GM21367 (cell line): ENCODE results near the gene ZNF2.
A peak's percentile ranks its signal among the peaks of the same experiment; 100 is the strongest.

Source experiments
- ATAC-seq: cut with Tn5 transposase; IDR thresholded peaks from one replicate; pipeline ENCODE4 v1.9.1; 2021; ENCODE audit not compliant: unreplicated experiment

ZNF2 gene

DNA sequence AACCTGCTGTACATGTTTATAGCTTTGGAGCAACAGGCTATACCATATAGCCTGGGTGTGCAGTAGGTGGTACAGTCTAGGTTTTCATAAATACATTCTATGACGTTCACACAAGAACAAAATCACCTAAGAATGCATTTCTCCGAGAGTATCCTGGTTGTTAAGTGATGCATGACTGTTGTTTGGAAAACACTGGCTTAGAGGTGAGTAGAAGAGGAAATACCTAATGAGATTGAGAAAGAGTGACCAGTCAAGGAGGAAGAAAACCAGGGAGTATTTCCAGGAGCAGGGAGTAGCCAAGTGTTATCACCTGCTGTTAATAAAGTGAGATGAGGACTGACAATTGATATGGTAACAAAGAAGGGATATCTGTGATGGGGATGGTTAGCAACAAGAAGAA, 38.8 kb downstream of the ZNF2 start:
- no peak for ATAC-seq

DNA sequence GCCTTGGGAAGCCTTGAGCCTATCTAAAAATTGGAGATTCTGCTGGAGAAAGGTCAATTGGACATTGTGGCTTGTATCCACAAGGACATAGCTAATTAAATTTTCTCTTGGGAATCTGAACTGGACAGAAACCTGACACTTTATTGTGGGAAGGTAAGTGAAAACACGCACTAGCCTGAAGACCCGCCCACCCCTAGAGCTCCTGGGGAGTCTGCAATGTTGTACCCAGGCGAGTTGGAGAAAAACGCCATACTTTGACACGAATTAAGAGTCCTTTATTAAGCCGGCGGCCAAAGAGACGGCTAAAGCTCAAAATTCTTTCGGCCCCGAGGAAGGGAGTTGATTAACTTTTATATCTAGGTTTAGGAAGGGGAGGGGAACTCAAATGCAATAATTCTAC, 40.5 kb downstream of the ZNF2 start:
- no peak for ATAC-seq

DNA sequence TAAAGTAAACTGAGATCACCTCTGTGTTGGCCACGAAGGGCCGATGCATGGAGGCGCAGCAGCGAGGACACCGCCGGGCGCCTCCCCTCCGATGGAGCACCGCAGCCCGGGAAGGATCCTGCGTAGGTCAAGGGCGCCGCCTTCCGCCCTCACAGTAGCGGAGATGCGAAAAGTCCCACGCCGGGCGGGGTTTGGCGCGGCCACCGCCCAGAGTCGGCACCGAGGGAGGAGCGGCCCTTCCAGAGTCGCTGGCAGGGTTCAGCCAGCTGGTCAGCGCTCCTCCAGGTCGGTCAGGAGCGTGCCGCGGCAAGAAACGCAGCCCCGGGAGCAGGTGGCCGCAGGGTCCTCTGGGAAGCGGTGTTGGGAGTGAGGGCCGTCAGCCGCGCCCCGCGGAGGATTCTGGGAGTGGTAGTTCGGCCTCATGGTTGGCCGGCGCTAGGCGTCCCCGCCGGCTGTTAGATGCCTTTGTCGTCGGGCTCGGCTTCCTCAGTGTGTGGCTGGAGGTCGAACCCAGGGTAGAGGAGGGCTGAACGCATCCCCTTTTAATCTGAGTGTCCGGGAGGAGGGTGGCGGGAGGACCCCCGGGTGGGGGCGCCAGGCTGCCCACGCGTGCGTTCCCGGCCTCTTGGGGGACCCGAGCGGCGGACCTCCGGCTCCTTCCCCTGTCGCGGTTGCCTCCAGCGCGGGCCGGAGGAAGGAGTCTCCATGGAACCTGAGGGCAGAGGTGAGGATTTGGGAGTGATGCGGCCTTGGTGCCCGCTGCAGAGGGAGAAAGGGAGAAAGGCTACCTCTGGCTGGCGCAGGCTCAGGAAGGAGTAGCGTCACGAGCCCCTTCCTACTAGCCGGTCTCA, 41.7 kb downstream of the ZNF2 start, which contains the start of gene ZNF892:
Gene ZNF892, plus strand, starts transcription at position 411 of the 851 bp plus-strand sequence. Its CDS starts 295 bp downstream, at position 706.
- ATAC-seq: peak; percentile 94

DNA sequence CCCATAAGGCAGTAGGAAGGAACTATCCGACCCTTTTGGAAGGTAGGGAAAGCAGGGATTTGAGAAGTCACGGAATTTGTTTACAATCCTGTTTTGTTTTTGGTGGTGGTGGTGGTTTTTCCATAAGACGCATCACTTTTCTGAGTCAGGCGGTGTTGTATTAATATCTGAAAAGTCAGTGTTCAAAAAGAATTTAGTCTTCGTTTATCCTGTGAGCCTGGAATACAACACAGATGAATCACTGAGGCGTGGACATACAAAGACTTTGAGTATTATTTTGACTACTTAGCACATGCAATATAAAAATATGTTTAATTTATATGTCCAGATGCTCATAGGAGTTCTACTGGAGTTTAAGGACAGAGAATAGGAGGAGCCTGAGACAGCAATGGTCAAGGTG, 42.5 kb downstream of the ZNF2 start:
- no peak for ATAC-seq

DNA sequence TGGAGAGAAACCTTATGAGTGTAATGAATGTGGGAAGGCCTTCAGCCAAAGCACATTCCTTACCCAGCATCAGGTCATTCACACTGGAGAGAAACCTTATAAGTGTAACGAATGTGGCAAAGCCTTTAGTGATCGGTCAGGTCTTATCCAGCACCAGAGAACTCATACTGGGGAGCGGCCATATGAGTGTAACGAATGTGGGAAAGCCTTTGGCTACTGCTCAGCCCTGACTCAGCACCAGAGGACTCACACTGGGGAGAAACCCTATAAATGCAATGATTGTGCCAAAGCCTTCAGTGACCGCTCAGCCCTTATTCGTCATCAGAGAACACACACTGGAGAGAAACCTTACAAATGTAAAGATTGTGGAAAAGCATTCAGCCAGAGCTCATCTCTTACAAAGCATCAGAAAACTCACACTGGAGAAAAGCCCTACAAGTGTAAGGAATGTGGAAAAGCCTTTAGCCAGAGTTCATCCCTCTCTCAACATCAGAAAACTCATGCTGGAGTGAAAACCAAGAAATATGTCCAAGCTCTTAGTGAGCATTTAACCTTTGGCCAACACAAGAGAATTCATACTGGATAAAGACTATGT, 49.5 kb downstream of the ZNF2 start:
- ATAC-seq: no peak

DNA sequence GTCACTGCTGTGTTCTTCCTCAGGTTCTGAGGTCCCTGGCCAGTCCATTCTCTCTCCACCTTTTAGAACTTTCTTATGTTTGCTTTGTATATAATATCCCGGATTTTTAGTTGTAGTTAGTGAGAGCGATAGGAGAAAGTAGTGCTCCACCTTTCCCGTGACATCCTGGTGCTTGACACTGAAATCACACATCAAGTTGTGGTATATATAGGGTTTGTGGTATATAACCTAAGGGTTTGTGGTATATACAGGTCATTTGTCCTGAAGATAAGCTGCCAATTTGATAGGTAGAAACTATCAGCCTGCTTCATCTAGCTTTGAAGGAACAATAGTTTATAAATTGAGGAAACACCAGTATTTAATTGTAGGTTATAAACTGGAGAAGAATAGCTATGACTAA, 54.8 kb downstream of the ZNF2 start:
- ATAC-seq: no peak

DNA sequence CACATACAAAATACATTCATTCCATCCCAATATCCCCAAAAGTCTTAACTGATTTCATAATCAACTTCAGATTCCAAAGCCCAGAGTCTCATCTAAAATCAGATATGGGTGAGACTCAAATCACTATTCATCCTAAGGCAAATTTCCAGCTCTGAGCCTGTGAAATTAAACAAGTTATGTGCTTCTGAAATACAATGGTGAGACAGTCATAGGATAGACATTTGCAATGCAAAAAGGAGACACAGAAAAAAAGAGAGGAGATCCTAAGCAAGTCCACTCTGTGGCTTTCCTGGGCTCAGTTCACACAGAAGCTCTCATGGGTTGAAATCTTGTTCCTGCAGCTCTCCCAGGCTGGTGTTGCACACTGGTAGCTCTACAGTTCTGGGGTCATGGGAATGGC, 60.0 kb downstream of the ZNF2 start:
- ATAC-seq: no peak

DNA sequence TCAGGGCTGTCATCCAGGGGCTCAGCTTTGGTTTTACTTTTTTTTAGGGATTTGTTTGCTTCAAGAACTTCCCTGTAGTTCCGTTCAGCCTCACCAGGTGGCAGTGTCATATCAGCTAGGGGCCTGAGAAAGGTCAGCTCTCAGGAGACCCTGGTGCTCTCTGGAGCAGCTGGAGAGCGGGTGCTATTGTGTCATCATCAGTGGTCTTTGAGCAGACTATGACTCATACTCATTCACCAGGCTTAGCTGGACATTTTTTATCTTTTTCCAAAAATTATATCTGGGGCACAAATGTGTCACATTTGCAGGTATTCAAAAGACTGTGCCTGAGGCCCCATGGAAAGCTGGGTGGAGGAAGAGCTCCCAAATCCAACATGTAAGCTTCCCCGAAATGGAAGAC, 66.1 kb downstream of the ZNF2 start:
- ATAC-seq: no peak

DNA sequence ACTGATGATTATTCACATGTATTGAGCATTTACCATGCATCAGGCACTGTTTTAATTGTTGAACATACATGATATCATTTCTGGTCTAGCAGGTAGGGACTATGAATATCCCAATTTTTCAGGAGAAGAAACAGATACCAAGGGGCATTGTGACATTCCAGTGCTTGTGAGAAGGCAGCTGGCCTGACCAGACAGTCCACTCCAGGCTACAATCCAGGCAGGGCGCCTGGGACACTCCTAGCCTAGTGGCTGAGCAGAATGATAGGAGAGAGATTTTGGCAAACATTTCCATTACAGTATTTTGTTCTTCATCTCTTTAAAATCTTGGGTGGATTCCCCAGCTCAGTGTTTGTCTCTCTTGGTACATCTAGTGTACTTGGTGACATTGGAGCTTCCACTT, 66.6 kb downstream of the ZNF2 start:
- no peak for ATAC-seq
